ENCODE data around the gene AVEN.
"Not testable (repeated sequence)": the region's sequence is repeated elsewhere in the genome, so short reads cannot be mapped to it uniquely, and the experiment has no call there.

Gene AVEN

GRCh38 chr15:34025252-34025651 is 13.8 kb downstream of the AVEN start:
- in situ Hi-C loops (cut with HindIII; ENCODE audit: low sequenced_read_pairs): no loop called here
- no peak for TF ChIP-seq CTCF (IDR thresholded peaks at IDR 0.05; ENCODE audit: low read depth, low read length)
- H3K4me3 ChIP-seq (ENCODE audit: low read depth, low read length): no peak overlapping the region
- DNase-seq (ENCODE audit: low read depth, low spot score): no peak

GRCh38 chr15:34023907-34024306 is 15.1 kb downstream of the AVEN start:
- in situ Hi-C loops (cut with HindIII; ENCODE audit: low sequenced_read_pairs): no loop called here
- DNase-seq (ENCODE audit: low read depth, low spot score): no peak
- TF ChIP-seq CTCF (IDR thresholded peaks at IDR 0.05; ENCODE audit: low read depth, low read length): no peak
- no peak overlapping the region for H3K4me3 ChIP-seq (ENCODE audit: low read depth, low read length)

GRCh38 chr15:34019369-34019990 is 19.5 kb downstream of the AVEN start:
- in situ Hi-C loops (cut with HindIII; ENCODE audit: low sequenced_read_pairs): no loop called here

GRCh38 chr15:34018738-34019137 is 20.3 kb downstream of the AVEN start:
- DNase-seq (ENCODE audit: low read depth, low spot score); in situ Hi-C loops (cut with HindIII; ENCODE audit: low sequenced_read_pairs); H3K4me3 ChIP-seq (ENCODE audit: low read depth, low read length): not testable (repeated sequence)

More at GRCh38 chr15:34019369-34019990, 19.5 kb downstream of the AVEN start:
- no peak for TF ChIP-seq CTCF (IDR thresholded peaks at IDR 0.05; ENCODE audit: low read depth, low read length)
- H3K4me3 ChIP-seq (ENCODE audit: low read depth, low read length): no peak overlapping the region
- no peak for DNase-seq (ENCODE audit: low read depth, low spot score)

- TF ChIP-seq CTCF (IDR thresholded peaks at IDR 0.05; ENCODE audit: low read depth, low read length): no peak
- no peak overlapping the region for H3K4me3 ChIP-seq (ENCODE audit: low read depth, low read length)
- in situ Hi-C loops (cut with HindIII; ENCODE audit: low sequenced_read_pairs): no loop called here
- no peak for DNase-seq (ENCODE audit: low read depth, low spot score)
Observed at GRCh38 chr15:34018021-34018645, 20.9 kb downstream of the AVEN start.

GRCh38 chr15:34014556-34014955 is 24.4 kb downstream of the AVEN start:
- H3K4me3 ChIP-seq (ENCODE audit: low read depth, low read length): no peak overlapping the region
- in situ Hi-C loops (cut with HindIII; ENCODE audit: low sequenced_read_pairs): no loop called here
- DNase-seq (ENCODE audit: low read depth, low spot score): peak; percentile 14
- TF ChIP-seq CTCF (IDR thresholded peaks at IDR 0.05; ENCODE audit: low read depth, low read length): no peak

GRCh38 chr15:34013746-34014145 is 25.3 kb downstream of the AVEN start:
- no peak for DNase-seq (ENCODE audit: low read depth, low spot score)
- no peak overlapping the region for H3K4me3 ChIP-seq (ENCODE audit: low read depth, low read length)
- in situ Hi-C loops (cut with HindIII; ENCODE audit: low sequenced_read_pairs): no loop called here
- no peak for TF ChIP-seq CTCF (IDR thresholded peaks at IDR 0.05; ENCODE audit: low read depth, low read length)

Measured in astrocyte of the spinal cord (primary cell).